Transverse colon (tissue), 4 donors: ENCODE measurements around the gene STAC3. TPM values are rescaled to one million over a fixed set of nuclear protein-coding genes. Genes with fewer than 3 reads are reported as not detected.

Experiments
- DNase-seq: peaks from one replicate; pipeline ENCODE4 v3.0.0-alpha.2; 2019
- H3K27ac ChIP-seq, 4 donors: fragments of 200-600 bp; sonication (generic); 2 replicates each; pipeline ENCODE4 v1.5.1; 2016 to 2018; ENCODE audit warnings: inconsistent platforms in 4 of 4
- H3K27me3 ChIP-seq: fragments of 200-600 bp; sonication (generic); 2 replicates; pipeline ENCODE4 v1.5.1; 2017; ENCODE audit warnings: inconsistent platforms
- H3K36me3 ChIP-seq, 4 donors: fragments of 200-600 bp; sonication (generic); 2 replicates each; pipeline ENCODE4 v1.5.1; 2017 to 2019; ENCODE audit warnings: inconsistent platforms in 4 of 4
- H3K4me1 ChIP-seq, 4 donors: fragments of 200-600 bp; sonication (generic); 2 replicates each; pipeline ENCODE4 v1.5.1; 2017 to 2020; ENCODE audit warnings: inconsistent platforms in 4 of 4
- H3K4me3 ChIP-seq, 4 donors: fragments of 200-600 bp; sonication (generic); 1 replicate in 1 of 4; 2 replicates in 3 of 4; pipeline versions ENCODE4 v1.5.1 to v1.6.1; 2017 to 2019; ENCODE audit warnings: inconsistent platforms in 4 of 4
- H3K9me3 ChIP-seq, 2 donors: fragments of 200-600 bp; sonication (generic); 2 replicates each; pipeline ENCODE4 v1.5.1; 2017 to 2019; ENCODE audit warnings: inconsistent platforms in 2 of 2
- EP300 ChIP-seq: sonication (generic); formaldehyde crosslinking; IDR thresholded peaks from one replicate; pipeline ENCODE4 v1.6.1; 2017; ENCODE audit warnings: antibody characterized with exemption, low read depth
- POLR2A ChIP-seq: fragments of 450-650 bp; IDR thresholded peaks from one replicate; pipeline ENCODE4 v1.6.1; 2016; ENCODE audit warnings: antibody characterized with exemption, mild to moderate bottlenecking, moderate library complexity
- POLR2AphosphoS5 ChIP-seq, 3 donors: sonication (generic); formaldehyde crosslinking; IDR thresholded peaks; one replicate each; pipeline ENCODE4 v1.6.1; 2016; ENCODE audit warnings: antibody characterized with exemption in 3 of 3
- WGBS, 2 donors: methylation state at CpG; one replicate each; pipeline ENCODE4 v1.1.5; 2018; ENCODE audit warnings: low coverage in 1 of 2; 5-methylcytosine and 5-hydroxymethylcytosine counted together
- in situ Hi-C, 4 donors: fragments of 200-750 bp; cut with MboI; loops; one replicate each; pipeline versions ENCODE4 v1.15.0 to v1.15.1; 2017; ENCODE audit warnings: low sequenced_read_pairs in 3 of 4, low pct_ligation_motif_present in 1 of 4, low pct_unique_long_range_greater_than_20kb in 1 of 4
- intact Hi-C: fragments of 100-400 bp; cut with DNase I; formaldehyde crosslinking; loops from one replicate; pipeline ENCODE4 v1.15.1; 2023; ENCODE audit warnings: low total_unique reads
- total RNA-seq, 4 donors: library from RNA; depleted of rRNA; stranded (reverse); fragments of >200 nt; gene quantifications; one replicate each; pipeline ENCODE4 v1.1.0, GENCODE V29; 2016
- TF ChIP-seq, protein P1 (sequence below), 5 experiments: fragments of 200-600 bp in 3 of 5; fragments of 450-650 bp in 2 of 5; sonication (generic) in 3 of 5; IDR thresholded peaks; 1 replicate in 2 of 5; 2 replicates in 3 of 5; pipeline ENCODE4 v1.5.1; 2016 to 2017; ENCODE audit warnings: antibody characterized with exemption in 5 of 5, inconsistent platforms in 3 of 5, mild to moderate bottlenecking in 2 of 5, moderate library complexity in 1 of 5

The STAC3 gene
- total RNA-seq, 4 donors from 2014 or later, result 1.8 to 3.3 (median 1.9) TPM

- intact Hi-C loops, result no loop called here
Observed at GRCh38 chr12:57231276-57232021, 19.5 kb downstream of the STAC3 start.

DNA sequence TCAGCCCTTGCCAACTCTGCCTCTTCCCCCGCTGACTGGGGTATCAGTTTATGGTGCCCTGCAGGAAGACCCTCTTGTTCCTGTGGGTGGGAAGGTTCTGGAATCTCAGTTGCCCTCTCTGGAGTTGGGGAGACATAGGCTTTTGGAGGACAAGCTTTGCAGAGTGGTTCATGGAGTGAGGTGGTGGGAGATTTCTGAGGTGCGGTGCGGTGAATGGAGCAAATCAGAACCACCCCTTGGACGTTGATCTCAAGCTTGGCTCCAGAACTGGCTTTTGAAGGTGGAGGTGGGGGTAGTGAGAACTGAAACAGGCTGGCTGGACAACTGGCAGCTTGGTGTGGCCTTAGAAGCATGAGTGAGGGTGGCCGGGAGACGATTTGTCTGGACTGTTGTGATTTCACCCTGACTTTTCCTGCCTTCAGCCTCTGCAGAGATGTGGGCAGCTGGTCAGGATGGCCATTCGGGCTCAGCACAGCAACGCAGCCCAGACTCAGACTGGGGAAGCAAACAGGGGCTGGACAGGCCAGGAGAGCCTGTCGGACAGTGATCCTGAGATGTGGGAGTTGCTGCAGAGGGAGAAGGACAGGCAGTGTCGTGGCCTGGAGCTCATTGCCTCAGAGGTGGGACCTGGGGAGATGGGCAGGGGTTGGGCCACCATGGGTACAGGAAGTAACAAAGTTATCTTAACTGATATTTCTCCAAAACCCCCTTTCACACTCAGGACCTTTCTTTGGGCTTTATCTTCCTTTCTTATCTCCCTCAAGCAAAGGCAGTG, 20.4 kb downstream of the STAC3 start:
- H3K36me3 ChIP-seq, result peaks cover 0 to 16% (median 0%) of the 10 kb centered on the region in 4 donors
- in situ Hi-C loops, result no loop called here
- H3K4me3 ChIP-seq, result peak overlapping the region; percentile 51 to 78 (median 66)
- intact Hi-C loops, result no loop called here
- TF ChIP-seq EP300, result no peak
- no peak for TF ChIP-seq POLR2A
- TF ChIP-seq POLR2AphosphoS5 (IDR thresholded peaks at IDR 0.05), result no peak
- TF ChIP-seq, protein P1, sequence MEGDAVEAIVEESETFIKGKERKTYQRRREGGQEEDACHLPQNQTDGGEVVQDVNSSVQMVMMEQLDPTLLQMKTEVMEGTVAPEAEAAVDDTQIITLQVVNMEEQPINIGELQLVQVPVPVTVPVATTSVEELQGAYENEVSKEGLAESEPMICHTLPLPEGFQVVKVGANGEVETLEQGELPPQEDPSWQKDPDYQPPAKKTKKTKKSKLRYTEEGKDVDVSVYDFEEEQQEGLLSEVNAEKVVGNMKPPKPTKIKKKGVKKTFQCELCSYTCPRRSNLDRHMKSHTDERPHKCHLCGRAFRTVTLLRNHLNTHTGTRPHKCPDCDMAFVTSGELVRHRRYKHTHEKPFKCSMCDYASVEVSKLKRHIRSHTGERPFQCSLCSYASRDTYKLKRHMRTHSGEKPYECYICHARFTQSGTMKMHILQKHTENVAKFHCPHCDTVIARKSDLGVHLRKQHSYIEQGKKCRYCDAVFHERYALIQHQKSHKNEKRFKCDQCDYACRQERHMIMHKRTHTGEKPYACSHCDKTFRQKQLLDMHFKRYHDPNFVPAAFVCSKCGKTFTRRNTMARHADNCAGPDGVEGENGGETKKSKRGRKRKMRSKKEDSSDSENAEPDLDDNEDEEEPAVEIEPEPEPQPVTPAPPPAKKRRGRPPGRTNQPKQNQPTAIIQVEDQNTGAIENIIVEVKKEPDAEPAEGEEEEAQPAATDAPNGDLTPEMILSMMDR (IDR thresholded peaks at IDR 0.05), result no peak
- H3K9me3 ChIP-seq, result no peaks in the 10 kb centered on the region
- no peak for DNase-seq
- H3K27ac ChIP-seq, result peak overlapping the region in 3 of 4 donors; percentile 74 to 84 (median 76)
- peaks cover 22% of the 10 kb centered on the region for H3K27me3 ChIP-seq
- WGBS, 2 donors, result 45% methylated on average over 10 of the region's 10 CpGs; no CpG with 5 or more reads in 1 of the 2 donors
- peaks cover 14 to 39% (median 25%) of the 10 kb centered on the region in 4 donors for H3K4me1 ChIP-seq

More at GRCh38 chr12:57231276-57232021, 19.5 kb downstream of the STAC3 start:
- 95% methylated on average over 13 of the region's 13 CpGs; no CpG with 5 or more reads in 1 of the 2 donors for WGBS, 2 donors
- Histone ChIP-seq H3K4me1 (peaks cover 14 to 34% (median 23%) of the 10 kb centered on the region in 4 donors), H3K36me3 (peaks cover 0 to 16% (median 0%) of the 10 kb centered on the region in 4 donors), H3K9me3 (no peaks in the 10 kb centered on the region), H3K27me3 (peaks cover 22% of the 10 kb centered on the region), H3K27ac (no peak overlapping the region), H3K4me3 (no peak overlapping the region)
- DNase-seq, result no peak
- in situ Hi-C loops, result no loop called here
- TF ChIP-seq POLR2AphosphoS5 (IDR thresholded peaks at IDR 0.05), result no peak
- TF ChIP-seq POLR2A, result no peak
- TF ChIP-seq, protein P1 (IDR thresholded peaks at IDR 0.05), result no peak
- TF ChIP-seq EP300, result no peak

- DNase-seq, result peak; percentile 96
- Histone ChIP-seq H3K4me3 (peak within 1 kb of the TSS; percentile 51 to 78 (median 66)), H3K27ac (peak within 1 kb of the TSS; percentile 74 to 84 (median 78)), H3K27me3 (peaks cover 25% of the 10 kb centered on the region), H3K9me3 (no peaks in the 10 kb centered on the region), H3K4me1 (peaks cover 19 to 47% (median 30%) of the 10 kb centered on the region in 4 donors), H3K36me3 (peaks cover 0 to 16% (median 0%) of the 10 kb centered on the region in 4 donors)
- TF ChIP-seq POLR2AphosphoS5 (IDR thresholded peaks at IDR 0.05), result peak in 1 of 3 donors; percentile 34
- TF ChIP-seq, protein P1 (IDR thresholded peaks at IDR 0.05), result no peak
- no peak for TF ChIP-seq EP300
- TF ChIP-seq POLR2A, result peak; percentile 37
- intact Hi-C loops, result no loop called here
- 0% methylated on average over 40 of the region's 42 CpGs; no CpG with 5 or more reads in 1 of the 2 donors for WGBS, 2 donors
- in situ Hi-C loops, result no loop called here
Observed at GRCh38 chr12:57229634-57230380, 21.2 kb downstream of the STAC3 start, which contains the start of gene SHMT2. SHMT2 (plus strand) TSS chr12:57229711; CDS start chr12:57229779, 68 bp downstream.
